SK-N-SH (cell line): Measurements from ENCODE around the gene GATAD2A. TPM values are rescaled to one million over a fixed set of nuclear protein-coding genes. Genes with fewer than 3 reads are reported as not detected.

ENCODE experiments used
- CTCF ChIA-PET: fragments of 300-600, 350-600 bp; formaldehyde crosslinking; extraction: SDS; loops from one replicate; lab custom pipeline; 2021; lab: Yijun Ruan, JAX
- POLR2A ChIA-PET: fragments of 350-600 bp; sonication (Branson Sonifier 250); formaldehyde crosslinking; extraction: SDS; loops from one replicate; lab custom pipeline; 2020; ENCODE audit warnings: antibody characterized with exemption, inconsistent platforms; lab: Yijun Ruan, JAX
- DNase-seq: peaks from one replicate; pipeline ENCODE4 v3.0.0; 2012
- H2AFZ ChIP-seq: fragments of 200-600 bp; sonication (generic); 2 replicates; pipeline ENCODE4 v1.8.1; 2016; ENCODE audit warnings: antibody characterized with exemption, mild to moderate bottlenecking, low read depth
- H3F3A ChIP-seq: fragments of 200-600 bp; sonication (generic); replicated peaks from 2 replicates; pipeline ENCODE3; 2016; ENCODE audit warnings: antibody characterized with exemption, mild to moderate bottlenecking; ENCODE audit not compliant: insufficient read depth
- H3K27ac ChIP-seq, 2 experiments: fragments of 200-500 bp in 1 of 2; fragments of 200-600 bp in 1 of 2; sonication (Bioruptor generic) in 1 of 2; sonication (generic), shearing (Covaris generic) in 1 of 2; 2 replicates each; pipeline versions ENCODE4 v1.5.1 to v1.6.1; 2014 to 2016; ENCODE audit warnings: low read depth in 2 of 2, inconsistent platforms in 1 of 2, low read length in 1 of 2, mild to moderate bottlenecking in 1 of 2, mixed read lengths in 1 of 2
- H3K27me3 ChIP-seq: fragments of 200-600 bp; sonication (generic), shearing (Covaris generic); 2 replicates; pipeline ENCODE4 v1.6.1; 2016; ENCODE audit warnings: mixed run types; ENCODE audit not compliant: insufficient read depth
- H3K36me3 ChIP-seq, 2 experiments: fragments of 200-500 bp in 1 of 2; fragments of 200-600 bp in 1 of 2; sonication (Bioruptor generic) in 1 of 2; sonication (generic) in 1 of 2; replicated peaks in 1 of 2; 2 replicates each; pipeline versions ENCODE3 to v1.5.1; 2014 to 2016; ENCODE audit warnings: low read length in 1 of 2, mild to moderate bottlenecking in 1 of 2; ENCODE audit not compliant: insufficient read depth in 2 of 2, control insufficient read depth in 1 of 2
- H3K4me1 ChIP-seq, 2 experiments: fragments of 200-500 bp in 1 of 2; fragments of 200-600 bp in 1 of 2; sonication (Bioruptor generic) in 1 of 2; sonication (generic), shearing (Covaris generic) in 1 of 2; 2 replicates each; pipeline versions ENCODE4 v1.5.1 to v1.6.1; 2014 to 2016; ENCODE audit warnings: low read depth in 1 of 2, low read length in 1 of 2, mixed run types in 1 of 2; ENCODE audit not compliant: insufficient read depth in 2 of 2, control insufficient read depth in 1 of 2
- H3K4me2 ChIP-seq: fragments of 200-600 bp; sonication (generic), shearing (Covaris generic); 2 replicates; pipeline ENCODE4 v1.6.1; 2017; ENCODE audit warnings: mixed run types
- H3K4me3 ChIP-seq, 2 experiments: fragments of 200-500 bp in 1 of 2; fragments of 200-600 bp in 1 of 2; sonication (Bioruptor generic) in 1 of 2; sonication (generic), shearing (Covaris generic) in 1 of 2; 2 replicates each; pipeline versions ENCODE4 v1.5.1 to v1.8.1; 2014 to 2016; ENCODE audit warnings: low read depth in 2 of 2, inconsistent platforms in 1 of 2, low read length in 1 of 2, mild to moderate bottlenecking in 1 of 2, mixed read lengths in 1 of 2, moderate library complexity in 1 of 2
- H3K79me2 ChIP-seq: fragments of 200-600 bp; sonication (generic); 2 replicates; pipeline ENCODE4 v1.8.1; 2017; ENCODE audit warnings: mild to moderate bottlenecking; ENCODE audit not compliant: insufficient read depth
- H3K9ac ChIP-seq: fragments of 200-600 bp; sonication (generic); 2 replicates; pipeline ENCODE4 v1.6.1; 2017; ENCODE audit warnings: mixed run types
- H3K9me2 ChIP-seq: fragments of 200-600 bp; sonication (generic); 2 replicates; pipeline ENCODE4 v1.6.1; 2017; ENCODE audit warnings: mixed run types
- H3K9me3 ChIP-seq: fragments of 200-600 bp; sonication (generic); 2 replicates; pipeline ENCODE4 v1.6.1; 2017; ENCODE audit warnings: mixed run types, mild to moderate bottlenecking, moderate library complexity
- H4K20me1 ChIP-seq: fragments of 200-600 bp; sonication (generic); 2 replicates; pipeline ENCODE4 v1.6.1; 2017; ENCODE audit warnings: mild to moderate bottlenecking, mixed run types; ENCODE audit not compliant: insufficient read depth
- CTCF ChIP-seq: fragments of 200-600 bp; sonication (generic); IDR thresholded peaks from 2 replicates; pipeline ENCODE4 v1.6.1; 2017; ENCODE audit warnings: antibody characterized with exemption, mild to moderate bottlenecking, moderate library complexity
- ELF1 ChIP-seq: IDR thresholded peaks from 2 replicates; pipeline ENCODE4 v1.4.0; 2012
- EP300 ChIP-seq, 2 experiments: IDR thresholded peaks; 2 replicates each; pipeline versions ENCODE4 v1.4.0 to v1.6.1; 2012; ENCODE audit warnings: borderline replicate concordance in 1 of 2, low read depth in 1 of 2, low read length in 1 of 2
- FOXM1 ChIP-seq: IDR thresholded peaks from 2 replicates; pipeline ENCODE4 v1.4.0; 2012; ENCODE audit warnings: low read depth, mild to moderate bottlenecking
- IRF3 ChIP-seq: fragments of 150-350 bp; IDR thresholded peaks from 2 replicates; pipeline ENCODE4 v1.6.1; 2016; ENCODE audit warnings: mild to moderate bottlenecking, low read depth, low read length
- JUND ChIP-seq: IDR thresholded peaks from 2 replicates; pipeline ENCODE4 v1.4.0; 2012
- MEF2A ChIP-seq: IDR thresholded peaks from 2 replicates; pipeline ENCODE4 v1.4.0; 2012; ENCODE audit warnings: low read depth, borderline replicate concordance
- NFIC ChIP-seq: IDR thresholded peaks from 2 replicates; pipeline ENCODE4 v1.4.0; 2012; ENCODE audit warnings: borderline replicate concordance
- NRF1 ChIP-seq: IDR thresholded peaks from 2 replicates; pipeline ENCODE4 v1.6.1; 2012; ENCODE audit warnings: low read depth, mild to moderate bottlenecking, low read length
- POLR2AphosphoS5 ChIP-seq: IDR thresholded peaks from 2 replicates; pipeline ENCODE4 v1.6.1; 2012; ENCODE audit warnings: low read depth, low read length
- RAD21 ChIP-seq: IDR thresholded peaks from 2 replicates; pipeline ENCODE4 v1.6.1; 2012; ENCODE audit warnings: mild to moderate bottlenecking, low read length
- REST ChIP-seq: IDR thresholded peaks from 2 replicates; pipeline ENCODE4 v1.6.1; 2012; ENCODE audit warnings: mild to moderate bottlenecking, low read depth, low read length, moderate library complexity
- SIN3A ChIP-seq: IDR thresholded peaks from 2 replicates; pipeline ENCODE4 v1.6.1; 2012; ENCODE audit warnings: low read depth, mild to moderate bottlenecking, low read length, moderate library complexity, borderline replicate concordance
- SMC3 ChIP-seq: IDR thresholded peaks from 2 replicates; pipeline ENCODE4 v1.6.1; 2012; ENCODE audit warnings: low read depth, low read length, improper control_type of control experiment
- TAF1 ChIP-seq: IDR thresholded peaks from 2 replicates; pipeline ENCODE4 v1.6.1; 2012; ENCODE audit warnings: low read depth, mild to moderate bottlenecking, low read length, moderate library complexity, borderline replicate concordance
- USF1 ChIP-seq: IDR thresholded peaks from 2 replicates; pipeline ENCODE4 v1.4.0; 2012; ENCODE audit warnings: low read depth, borderline replicate concordance
- YY1 ChIP-seq: IDR thresholded peaks from 2 replicates; pipeline ENCODE4 v1.4.0; 2012; ENCODE audit warnings: low read depth, mild to moderate bottlenecking
- WGBS: methylation state at CpG from one replicate; pipeline ENCODE4 v1.1.6; 2017; ENCODE audit warnings: low lambda C conversion rate; 5-methylcytosine and 5-hydroxymethylcytosine counted together
- polyA plus RNA-seq, 3 experiments: library from polyadenylated mRNA; depleted of rRNA; stranded (reverse); fragments of >200 nt; gene quantifications; 2 replicates each; pipeline ENCODE4 v1.2.3, GENCODE V29; 2012

GATAD2A gene
- polyA plus RNA-seq, 1 of the 3 experiments (the other 2 are of a cell fraction), result 36.6 TPM

- POLR2A ChIA-PET, result no interaction called here
- no peak overlapping the region for H2AFZ ChIP-seq
- H3K9me3 ChIP-seq, result no peaks in the 10 kb centered on the region
- CTCF ChIA-PET, result interaction anchor here (5.7 kb wide), 1 partner anchor 14 kb away, joined by 32 read pairs; no protein-coding TSS in a partner anchor
- H3K4me2 ChIP-seq, result no peak overlapping the region
- H3F3A ChIP-seq, result peaks cover 4% of the 10 kb centered on the region
- H3K4me1 ChIP-seq, result no peaks in the 10 kb centered on the region; a peak in 1 of 4 replicates
- no peak overlapping the region for H3K4me3 ChIP-seq
- H3K27me3 ChIP-seq, result no peaks in the 10 kb centered on the region
- peaks cover 16% of the 10 kb centered on the region for H4K20me1 ChIP-seq
- TF ChIP-seq POLR2AphosphoS5 (no peak), NRF1 (no peak), FOXM1 (no peak), SIN3A (no peak), NFIC (no peak), RAD21 (no peak), CTCF (no peak), USF1 (no peak), TAF1 (no peak), YY1 (no peak), SMC3 (no peak), REST (no peak), EP300 (IDR thresholded peaks at IDR 0.05; ENCODE audit: borderline replicate concordance in 1 of 2, low read depth in 1 of 2, low read length in 1 of 2) (no peak), ELF1 (no peak), MEF2A (no peak), JUND (no peak), IRF3 (no peak)
- H3K36me3 ChIP-seq, result peaks cover 3 to 7% of the 10 kb centered on the region in 2 experiments
- H3K9ac ChIP-seq, result no peak overlapping the region
- no peak overlapping the region for H3K27ac ChIP-seq
- 94% methylated on average over 8 of the region's 10 CpGs for WGBS
- H3K9me2 ChIP-seq, result no peaks in the 10 kb centered on the region
- peaks cover 99% of the 10 kb centered on the region for H3K79me2 ChIP-seq
- DNase-seq, result no peak
Observed at GRCh38 chr19:19477705-19478383, 72.4 kb downstream of the GATAD2A start.
